HG02588 (cell line): ENCODE results near the gene DUSP7.

ENCODE experiments used
- ATAC-seq: cut with Tn5 transposase; IDR thresholded peaks from one replicate; pipeline ENCODE4 v1.9.1; 2021; ENCODE audit warnings: mild to moderate bottlenecking, moderate library complexity; ENCODE audit not compliant: unreplicated experiment

Gene DUSP7

DNA sequence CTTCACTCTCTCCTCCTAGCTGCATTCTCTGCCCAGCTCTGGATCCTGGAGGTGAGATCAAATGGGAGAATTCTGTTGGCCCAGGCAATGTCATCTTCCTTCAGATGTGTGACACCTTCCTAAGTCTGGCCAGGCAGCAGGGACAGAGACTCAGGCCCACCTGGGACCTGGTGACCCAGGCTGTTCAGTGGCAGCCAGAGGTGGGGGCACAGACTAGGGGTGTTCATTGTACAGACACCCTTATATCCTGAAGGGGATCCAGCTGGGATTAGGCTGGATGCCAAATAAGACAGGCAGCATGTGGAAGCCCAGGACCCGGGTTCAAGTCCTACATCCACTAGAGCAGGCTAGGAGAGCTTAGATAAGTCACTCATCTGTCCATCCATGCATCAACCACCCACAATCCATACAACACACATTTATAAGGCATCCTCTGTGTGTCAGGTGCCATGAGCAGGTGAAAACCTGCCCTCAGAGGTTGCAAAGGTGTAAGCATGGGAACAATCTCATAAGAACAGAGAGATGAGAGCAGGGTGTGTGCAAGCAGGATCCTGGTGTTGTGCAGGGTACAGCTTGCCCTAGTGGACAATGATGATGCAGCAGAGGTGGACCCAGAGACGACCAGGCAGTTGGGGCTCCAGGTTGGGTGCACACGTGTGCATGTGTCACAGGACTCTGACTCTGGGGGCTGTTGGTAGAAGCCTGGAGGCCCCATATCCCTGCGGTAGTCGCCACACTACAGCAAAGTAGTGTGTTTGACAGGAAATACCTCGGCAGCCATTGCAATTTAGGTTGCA lies 42.4 kb downstream of the DUSP7 start:
- ATAC-seq = no peak

GRCh38 chr3:52012699-52013098 lies 43.7 kb downstream of the DUSP7 start:
- no peak for ATAC-seq

- no peak for ATAC-seq
These were observed 45.9 kb downstream of the DUSP7 start for GRCh38 chr3:52010431-52010830.

DNA sequence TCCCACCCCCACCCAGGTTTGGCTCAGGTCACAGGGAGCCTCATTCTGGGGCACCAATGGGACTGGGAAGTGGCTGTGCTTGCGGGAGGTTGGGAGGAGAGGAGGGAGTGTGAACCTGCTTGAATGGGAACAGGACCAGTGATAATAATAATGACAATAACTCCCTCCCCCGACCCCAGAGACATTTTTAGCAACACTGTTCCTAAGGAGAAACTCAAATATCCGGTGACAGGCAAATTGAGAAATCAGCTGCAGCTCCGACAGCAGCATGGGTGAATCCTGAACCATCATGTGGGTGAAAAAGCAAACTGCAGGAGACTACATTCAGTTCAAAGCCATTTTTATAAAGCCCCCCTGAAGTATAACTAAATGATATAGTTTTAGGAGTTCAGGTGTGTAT lies 49.1 kb downstream of the DUSP7 start:
- no peak for ATAC-seq

GRCh38 chr3:52006820-52007133 lies 49.6 kb downstream of the DUSP7 start:
- no peak for ATAC-seq

- ATAC-seq = no peak
These were observed 50.2 kb downstream of the DUSP7 start for GRCh38 chr3:52006017-52006819.

DNA sequence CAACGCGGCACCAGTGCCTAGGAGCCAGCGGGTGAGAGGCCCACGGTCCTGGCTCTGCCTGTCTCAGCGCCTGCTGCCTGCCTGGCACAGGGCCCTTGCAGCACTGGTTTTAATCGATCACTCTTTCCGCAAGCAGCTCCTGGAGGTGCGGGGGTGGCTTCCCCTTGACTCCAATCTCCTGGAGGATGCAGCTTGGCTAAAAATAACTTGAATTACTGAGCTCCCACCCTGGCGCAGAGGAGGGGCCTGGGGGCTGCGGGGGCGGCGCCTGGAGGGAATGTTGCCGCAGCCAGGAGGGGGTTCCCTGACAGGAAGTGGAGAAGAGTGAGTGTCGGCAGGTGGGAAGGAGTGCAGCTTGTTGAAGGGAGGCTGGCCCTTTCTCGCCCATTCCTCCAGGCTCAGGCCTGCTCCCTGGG lies 50.8 kb downstream of the DUSP7 start:
- ATAC-seq = no peak

- no peak for ATAC-seq
These were observed 51.4 kb downstream of the DUSP7 start for GRCh38 chr3:52004906-52005395.

GRCh38 chr3:52004163-52004787 lies 52.1 kb downstream of the DUSP7 start:
- ATAC-seq = no peak

DNA sequence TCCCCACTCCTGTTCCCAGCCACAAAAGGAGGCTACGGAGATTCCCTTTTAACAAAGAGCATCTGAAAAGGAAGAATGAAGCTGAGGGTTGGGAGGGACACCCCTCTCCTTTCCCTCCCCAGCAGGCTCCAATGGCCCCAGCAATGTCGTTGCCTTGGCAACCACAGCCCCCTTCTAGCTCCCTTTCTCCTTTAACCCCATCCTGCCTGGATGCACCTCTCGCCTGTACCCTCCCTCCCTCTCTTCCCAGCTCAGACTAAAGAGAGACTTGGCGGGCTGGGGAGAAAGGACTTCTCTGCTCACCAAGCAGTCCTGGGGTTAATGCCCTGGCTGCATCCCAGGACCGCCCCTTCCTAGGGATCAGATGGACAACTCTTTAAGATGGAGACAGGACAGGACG lies 53.6 kb downstream of the DUSP7 start:
- ATAC-seq = no peak

DNA sequence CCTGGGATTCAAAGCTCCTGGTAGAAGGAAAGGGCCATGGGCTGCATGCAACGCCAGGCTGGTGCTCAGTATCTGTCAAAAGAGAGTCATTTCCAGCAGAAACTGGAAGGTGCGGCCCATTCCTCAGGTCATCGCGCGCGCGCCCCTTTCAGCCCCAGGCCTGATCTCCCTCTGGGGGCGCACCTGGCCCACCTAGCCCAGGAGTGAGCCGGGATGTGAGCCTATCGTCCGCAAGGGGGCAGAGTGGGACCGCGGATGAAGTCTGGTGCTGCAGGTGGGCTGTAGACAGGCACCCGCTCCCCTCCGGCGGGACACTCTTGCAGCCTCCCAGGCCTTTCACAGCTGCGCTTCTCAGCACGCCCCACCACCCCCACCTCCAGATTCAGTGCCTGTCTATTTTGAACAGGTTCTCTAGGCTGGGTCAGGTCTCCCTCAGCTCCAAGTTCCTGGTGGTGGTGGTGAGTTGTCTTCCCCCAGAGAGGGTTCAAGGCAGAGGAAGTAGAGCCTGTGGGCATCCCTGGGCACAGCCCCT lies 54.9 kb downstream of the DUSP7 start:
- peak; percentile 80 for ATAC-seq

- no peak for ATAC-seq
These were observed 56.5 kb downstream of the DUSP7 start for GRCh38 chr3:51999846-52000245.
